Measurements from ENCODE around the gene GJB3.
"Not testable (repeated sequence)": the region's sequence is repeated elsewhere in the genome, so short reads cannot be mapped to it uniquely, and the experiment has no call there.

GJB3 gene

DNA sequence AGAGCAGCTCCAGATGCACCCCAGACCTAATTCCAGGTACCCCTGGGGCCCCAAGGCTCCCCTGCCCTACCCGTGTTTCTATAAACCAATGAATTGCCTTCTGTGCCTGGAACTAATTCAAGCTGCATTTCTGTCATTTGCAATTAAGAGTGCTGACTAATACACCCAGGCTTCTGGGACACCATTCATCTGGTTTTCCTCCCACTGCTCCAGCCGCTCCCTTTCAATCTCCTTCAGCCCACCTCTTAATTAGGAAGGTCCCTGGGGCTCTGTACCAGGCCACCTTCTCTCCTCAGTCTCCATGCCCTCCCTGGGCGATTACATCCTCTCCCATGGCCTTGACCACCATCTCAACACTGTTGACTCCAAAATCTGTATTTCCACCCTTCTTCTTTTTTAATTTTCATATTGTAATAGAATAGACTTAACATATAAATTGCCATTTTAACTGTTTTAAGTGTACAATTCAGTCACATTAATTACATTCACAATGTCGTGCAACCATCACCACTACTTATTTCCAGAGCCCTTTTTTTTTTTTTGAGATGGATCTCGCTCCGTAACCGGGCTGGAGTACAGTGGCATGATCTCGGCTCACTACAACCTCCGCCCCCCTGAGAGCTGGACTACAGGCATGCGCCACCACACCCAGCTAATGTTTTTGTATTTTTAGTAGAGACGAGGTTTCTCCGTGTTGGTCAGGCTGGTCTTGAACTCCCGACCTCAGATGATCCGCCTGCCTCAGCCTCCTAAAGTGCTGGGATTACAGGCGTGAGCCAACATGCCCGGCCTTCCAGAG, 9.2 kb upstream of the GJB3 start:
- H3K4me3 ChIP-seq (ENCODE audit: low read depth, low read length) = no peak overlapping the region
- TF ChIP-seq, protein P1, sequence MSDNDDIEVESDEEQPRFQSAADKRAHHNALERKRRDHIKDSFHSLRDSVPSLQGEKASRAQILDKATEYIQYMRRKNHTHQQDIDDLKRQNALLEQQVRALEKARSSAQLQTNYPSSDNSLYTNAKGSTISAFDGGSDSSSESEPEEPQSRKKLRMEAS (IDR thresholded peaks at IDR 0.05; ENCODE audit: low read depth, low read length) = no peak
- TF ChIP-seq MYC (IDR thresholded peaks at IDR 0.05; ENCODE audit: low read depth, low read length) (no peak), CTCF (IDR thresholded peaks at IDR 0.05; ENCODE audit: low read depth, low read length) (no peak), POLR2A (IDR thresholded peaks at IDR 0.05; ENCODE audit: extremely low read depth, insufficient read length) (no peak)
- DNase-seq (ENCODE audit: low read depth) = no peak

DNA sequence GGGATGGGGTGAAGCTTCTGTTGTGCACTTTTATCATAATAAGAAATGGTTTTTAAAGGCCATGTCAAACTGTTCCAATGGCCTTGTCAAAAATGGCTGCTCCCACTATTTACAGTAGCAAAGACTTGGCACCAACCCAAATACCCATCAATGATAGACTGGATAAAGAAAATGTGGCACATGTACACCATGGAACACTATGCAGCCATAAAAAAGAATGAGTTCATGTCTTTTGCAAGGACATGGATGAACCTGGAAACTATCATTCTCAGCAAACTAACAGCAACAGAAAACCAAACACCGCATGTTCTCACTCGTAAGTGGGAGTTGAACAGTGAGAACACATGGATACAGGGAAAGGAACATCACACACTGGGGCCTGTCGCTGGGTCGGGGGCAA, 7.9 kb upstream of the GJB3 start:
- H3K4me3 ChIP-seq (ENCODE audit: low read depth, low read length); DNase-seq (ENCODE audit: low read depth): not testable (repeated sequence)

DNA sequence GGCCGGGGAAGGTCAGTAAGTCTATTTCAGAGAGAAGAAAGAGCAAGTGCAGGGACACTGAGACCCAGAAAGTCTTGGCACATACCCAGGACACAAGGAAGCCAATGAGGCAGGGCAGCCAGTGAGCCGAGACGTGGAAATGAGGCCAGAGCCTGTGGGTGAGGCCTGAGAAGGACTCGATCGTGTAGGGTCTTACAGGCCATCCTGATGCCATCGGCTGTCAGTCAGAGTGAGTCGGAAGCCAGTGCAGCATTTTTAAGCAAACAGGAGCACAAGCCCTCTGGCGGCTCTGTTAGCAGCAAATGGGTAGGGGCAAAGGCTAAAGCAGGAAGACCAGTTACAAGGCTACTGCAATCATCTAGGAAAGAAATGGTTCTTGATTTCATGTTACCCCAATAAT, 6.1 kb upstream of the GJB3 start:
- no peak for DNase-seq (ENCODE audit: low read depth)
- no peak overlapping the region for H3K4me3 ChIP-seq (ENCODE audit: low read depth, low read length)
- TF ChIP-seq POLR2A (IDR thresholded peaks at IDR 0.05; ENCODE audit: extremely low read depth, insufficient read length) (no peak), MYC (IDR thresholded peaks at IDR 0.05; ENCODE audit: low read depth, low read length) (no peak), CTCF (IDR thresholded peaks at IDR 0.05; ENCODE audit: low read depth, low read length) (no peak)
- TF ChIP-seq, protein P1 (IDR thresholded peaks at IDR 0.05; ENCODE audit: low read depth, low read length) = no peak

GRCh38 chr1:34776911-34777310, 4.1 kb upstream of the GJB3 start:
- TF ChIP-seq POLR2A (IDR thresholded peaks at IDR 0.05; ENCODE audit: extremely low read depth, insufficient read length) = no peak
- no peak for TF ChIP-seq CTCF (IDR thresholded peaks at IDR 0.05; ENCODE audit: low read depth, low read length)
- TF ChIP-seq, protein P1 (IDR thresholded peaks at IDR 0.05; ENCODE audit: low read depth, low read length) = no peak
- TF ChIP-seq MYC (IDR thresholded peaks at IDR 0.05; ENCODE audit: low read depth, low read length) = no peak

GRCh38 chr1:34777519-34778321, 3.3 kb upstream of the GJB3 start:
- no peak for TF ChIP-seq CTCF (IDR thresholded peaks at IDR 0.05; ENCODE audit: low read depth, low read length)
- no peak for TF ChIP-seq POLR2A (IDR thresholded peaks at IDR 0.05; ENCODE audit: extremely low read depth, insufficient read length)
- TF ChIP-seq, protein P1 (IDR thresholded peaks at IDR 0.05; ENCODE audit: low read depth, low read length) = no peak
- no peak for TF ChIP-seq MYC (IDR thresholded peaks at IDR 0.05; ENCODE audit: low read depth, low read length)
- no peak for DNase-seq (ENCODE audit: low read depth)
- no peak overlapping the region for H3K4me3 ChIP-seq (ENCODE audit: low read depth, low read length)

More at GRCh38 chr1:34776911-34777310, 4.1 kb upstream of the GJB3 start:
- DNase-seq (ENCODE audit: low read depth) = no peak
- no peak overlapping the region for H3K4me3 ChIP-seq (ENCODE audit: low read depth, low read length)

GRCh38 chr1:34778381-34778780, 2.6 kb upstream of the GJB3 start:
- H3K4me3 ChIP-seq (ENCODE audit: low read depth, low read length) = no peak overlapping the region
- no peak for TF ChIP-seq MYC (IDR thresholded peaks at IDR 0.05; ENCODE audit: low read depth, low read length)
- TF ChIP-seq CTCF (IDR thresholded peaks at IDR 0.05; ENCODE audit: low read depth, low read length) = no peak
- no peak for TF ChIP-seq POLR2A (IDR thresholded peaks at IDR 0.05; ENCODE audit: extremely low read depth, insufficient read length)
- TF ChIP-seq, protein P1 (IDR thresholded peaks at IDR 0.05; ENCODE audit: low read depth, low read length) = no peak
- no peak for DNase-seq (ENCODE audit: low read depth)

Measured in NB4 (cell line).